ENCODE measurements around the gene PTPRD.
"Not testable (repeated sequence)": the region's sequence is repeated elsewhere in the genome, so short reads cannot be mapped to it uniquely, and the experiment has no call there.

Gene PTPRD

DNA sequence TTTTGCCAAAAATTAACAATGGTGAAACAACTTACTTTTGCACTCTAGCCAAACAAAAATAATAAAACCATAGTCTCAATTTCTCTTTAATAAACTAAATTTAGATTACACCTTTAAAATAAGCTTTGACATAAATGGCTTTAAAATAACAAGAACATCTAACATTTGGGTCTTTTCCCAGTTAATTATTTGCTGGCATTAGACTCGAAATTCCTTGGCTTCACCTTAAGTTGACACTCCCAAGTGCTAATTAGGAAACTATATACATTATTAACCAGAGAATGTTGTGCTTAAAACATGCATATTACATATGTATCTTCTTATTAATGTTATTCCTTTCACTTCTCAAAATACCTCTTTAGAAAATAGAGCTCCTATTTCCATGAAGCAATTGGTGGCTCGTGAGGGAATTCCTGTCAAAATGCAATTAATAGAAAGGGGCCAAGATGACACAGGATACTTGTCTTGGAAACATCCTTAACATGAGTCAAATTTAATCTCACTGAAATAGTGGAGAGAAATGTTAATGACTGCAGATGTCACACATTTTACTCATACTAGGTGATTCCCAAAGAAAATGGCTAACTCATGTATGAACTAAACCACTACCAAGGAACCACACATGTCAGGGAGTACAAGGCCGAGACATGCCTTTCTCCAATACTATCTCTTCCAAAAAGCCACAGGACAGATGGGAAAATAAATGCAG lies 1880.3 kb downstream of the PTPRD start:
- no peak for DNase-seq

DNA sequence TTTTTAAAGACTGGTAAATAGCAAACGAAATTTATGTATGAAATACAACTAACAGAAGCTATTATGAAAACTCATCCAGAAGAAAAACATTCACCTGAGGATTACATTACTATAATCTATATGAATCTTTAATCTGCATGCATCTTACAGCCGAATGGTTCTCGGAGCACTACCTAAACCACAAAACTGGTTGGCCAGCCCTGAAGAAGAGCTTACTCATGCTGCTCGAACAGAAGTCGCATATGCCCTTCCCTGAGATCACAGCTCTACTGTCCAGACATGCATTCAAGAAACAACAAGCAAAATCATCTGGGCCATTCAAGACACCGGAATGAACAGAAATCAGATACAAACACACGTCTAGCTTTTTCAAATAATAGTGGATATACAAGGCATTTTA lies 1882.2 kb downstream of the PTPRD start:
- DNase-seq: no peak

DNA sequence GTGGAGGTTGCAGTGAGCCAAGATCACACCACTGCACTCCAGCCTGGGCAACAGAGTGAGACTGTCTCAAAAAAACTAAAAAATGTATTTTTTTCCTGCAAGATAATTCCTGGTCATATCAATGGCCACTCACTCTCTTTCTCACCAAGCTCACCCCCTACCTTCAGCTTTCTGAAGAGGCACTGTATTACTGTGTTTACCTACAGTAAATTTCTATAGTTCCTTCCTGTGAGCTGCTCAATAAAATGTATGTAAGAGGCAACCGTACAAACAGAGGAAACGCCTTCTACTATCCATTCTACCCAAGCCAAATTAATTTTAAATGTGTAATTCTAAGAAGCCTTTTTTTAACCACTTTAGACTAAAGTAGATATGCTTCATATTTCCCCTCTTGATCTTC lies 1883.9 kb downstream of the PTPRD start:
- DNase-seq: no peak

DNA sequence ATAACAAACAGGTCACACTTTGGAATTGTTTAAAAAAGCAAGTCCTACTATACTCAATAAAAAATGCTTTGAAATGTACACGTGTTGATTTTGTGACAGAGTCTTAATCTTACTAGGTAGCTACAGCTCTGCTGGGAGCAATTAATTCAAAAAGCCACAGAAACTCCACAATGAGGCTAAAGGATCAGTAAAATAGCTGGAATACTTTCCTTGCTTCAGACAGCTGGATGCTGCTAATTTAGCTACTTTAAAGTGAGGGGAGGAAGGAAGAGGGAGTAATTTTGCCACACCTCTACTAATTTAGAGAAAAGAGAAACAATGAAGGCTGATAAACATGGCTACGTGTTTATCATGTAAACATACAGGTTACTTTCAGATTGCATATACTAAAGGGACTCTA lies 1885.6 kb downstream of the PTPRD start:
- no peak for DNase-seq

DNA sequence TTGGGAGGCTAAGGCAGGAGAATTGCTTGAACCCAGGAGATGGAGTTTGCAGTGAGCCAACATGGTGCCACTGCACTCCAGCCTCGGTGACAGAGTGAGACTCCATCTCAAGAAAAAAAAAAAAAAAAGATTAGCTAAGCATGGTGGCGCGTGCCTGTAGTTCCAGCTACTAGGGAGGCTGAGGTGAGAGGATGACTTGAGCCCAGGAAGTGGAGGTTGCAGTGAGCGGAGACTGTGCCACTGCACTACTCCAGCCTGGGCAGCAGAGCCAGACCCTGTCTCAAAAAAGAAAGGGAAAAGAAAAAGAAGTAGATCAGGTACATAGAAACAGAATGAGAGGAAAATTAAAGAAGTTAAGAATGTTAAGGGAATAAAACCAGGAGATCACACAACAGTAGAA lies 1886.1 kb downstream of the PTPRD start:
- no peak for DNase-seq

DNA sequence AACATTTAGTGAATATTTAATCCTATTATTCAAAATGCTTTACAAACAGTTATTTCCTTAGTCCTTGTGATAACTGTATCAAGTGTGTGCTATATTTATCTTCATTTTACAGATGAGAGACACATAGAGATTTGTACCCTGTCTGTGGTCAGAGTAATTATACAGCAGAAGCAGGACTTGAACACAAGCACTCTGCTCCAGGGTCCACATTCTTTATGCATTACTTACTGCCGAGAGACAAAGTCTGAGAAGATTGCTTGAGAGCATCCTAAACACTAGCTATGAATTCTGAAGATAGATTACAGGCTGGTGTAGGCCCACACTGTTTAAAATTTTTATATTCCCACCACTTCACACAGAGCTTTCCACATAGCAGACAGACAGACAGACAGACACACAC lies 1887.2 kb downstream of the PTPRD start:
- DNase-seq: no peak

DNA sequence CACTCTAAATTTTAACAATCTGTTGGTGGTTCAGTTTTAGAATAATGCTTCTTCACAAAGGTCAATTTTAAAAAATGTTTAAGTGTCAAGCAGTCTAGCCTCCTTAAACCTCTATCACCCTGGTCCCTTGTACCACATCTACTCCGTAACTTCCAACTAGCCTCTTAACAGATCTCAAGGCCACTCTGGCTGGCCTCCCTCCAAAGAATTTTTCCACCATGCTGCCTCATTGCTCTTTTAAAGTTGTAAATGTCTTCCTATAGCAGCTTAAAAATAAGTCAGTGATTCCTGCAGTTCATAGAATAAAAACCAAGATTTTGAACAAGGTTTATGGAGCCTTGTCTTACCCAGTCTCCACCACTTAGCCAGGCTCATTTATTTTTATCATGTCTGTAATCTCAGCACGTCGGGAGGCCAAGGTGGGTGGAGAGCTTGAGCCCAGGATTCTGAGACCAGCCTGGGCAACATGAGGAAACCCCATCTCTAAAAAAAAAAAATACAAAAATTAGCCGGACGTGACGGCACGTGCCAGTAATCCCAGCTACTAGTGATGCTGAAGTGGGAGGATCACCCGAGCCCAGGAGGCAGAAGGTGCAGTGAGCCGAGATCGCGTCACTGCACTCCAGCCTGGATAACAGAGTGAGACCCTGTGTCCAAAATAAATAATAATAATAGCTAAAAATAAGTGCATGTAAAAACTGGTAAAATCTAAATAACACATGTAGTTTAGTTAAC lies 1888.4 kb downstream of the PTPRD start:
- DNase-seq: no peak

DNA sequence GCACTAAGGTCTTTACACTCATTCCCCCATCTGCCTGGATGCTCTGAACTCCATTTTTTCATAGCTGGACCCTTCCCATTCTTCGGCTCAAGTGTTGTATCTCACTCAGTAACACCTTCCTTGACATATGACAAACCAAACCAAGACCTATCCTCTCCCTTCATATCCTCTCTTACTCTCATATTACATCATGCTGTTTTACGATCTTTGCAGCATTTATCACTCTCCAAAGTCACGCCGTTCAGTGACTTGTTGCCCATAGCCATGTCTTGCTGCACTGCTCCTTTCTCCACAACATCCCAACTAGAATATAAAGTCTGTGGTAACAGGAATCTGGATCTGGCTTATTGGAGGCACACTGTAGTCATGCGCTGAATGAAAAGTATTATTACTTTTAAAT lies 1889.6 kb downstream of the PTPRD start:
- no peak for DNase-seq

DNA sequence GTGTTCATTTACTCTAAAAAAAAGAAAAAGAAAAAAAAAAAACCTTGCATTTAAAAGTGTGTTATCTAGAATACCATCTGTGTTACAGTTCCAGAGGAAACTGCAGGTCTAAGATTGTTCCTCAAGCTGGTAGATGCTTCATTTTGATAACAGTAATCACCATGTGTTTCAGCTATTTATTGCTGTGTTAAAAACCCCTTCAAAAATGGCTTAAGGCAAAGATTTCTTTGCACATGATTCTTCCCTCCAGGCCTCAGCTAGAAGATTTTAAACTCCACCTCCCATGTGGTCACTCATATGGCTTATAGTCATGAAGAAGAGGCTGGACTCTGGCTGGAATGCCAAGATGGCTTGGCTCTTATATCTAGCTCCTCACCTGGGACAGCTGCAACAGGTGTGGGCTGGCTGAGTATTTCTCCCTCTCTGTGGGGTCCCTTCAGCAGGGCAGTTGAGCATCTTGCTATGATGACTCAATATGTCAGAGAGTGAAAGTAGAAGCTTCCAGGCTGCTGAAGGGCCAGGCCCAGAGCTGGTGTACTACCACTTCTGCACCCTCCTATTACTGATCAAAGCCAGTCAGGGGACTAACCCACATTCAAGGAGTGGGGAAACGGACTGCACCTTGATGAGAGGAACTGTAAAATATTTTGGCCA lies 1892.8 kb downstream of the PTPRD start:
- DNase-seq: no peak

DNA sequence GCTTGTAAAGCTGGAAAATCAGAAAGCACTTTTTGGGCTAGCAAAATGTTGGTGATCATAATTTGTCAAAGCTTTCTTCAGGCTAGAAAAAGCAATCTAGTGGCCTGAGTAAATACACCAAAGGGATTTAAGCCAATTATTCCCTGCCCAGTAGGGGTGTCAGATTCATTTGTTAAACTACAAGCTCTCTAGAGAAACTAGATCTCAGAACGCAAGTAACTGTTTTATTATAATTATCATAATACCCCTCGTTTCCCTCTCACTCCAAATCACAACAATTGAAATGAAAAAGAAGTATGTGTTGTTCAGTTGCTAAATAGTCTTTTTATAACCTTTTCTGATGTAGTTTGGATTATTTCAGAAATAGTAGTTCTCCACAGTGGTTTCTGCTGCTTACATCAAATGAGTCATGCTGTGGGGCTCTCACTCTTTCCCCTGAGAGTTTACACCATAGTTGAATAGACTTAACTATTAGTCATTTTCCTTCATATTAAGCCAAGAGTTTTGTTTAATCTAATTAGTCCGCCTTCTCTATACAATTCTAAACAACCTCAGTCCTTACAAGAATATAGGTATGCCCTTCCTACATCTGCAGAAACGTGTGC lies 1894.6 kb downstream of the PTPRD start:
- DNase-seq: no peak

DNA sequence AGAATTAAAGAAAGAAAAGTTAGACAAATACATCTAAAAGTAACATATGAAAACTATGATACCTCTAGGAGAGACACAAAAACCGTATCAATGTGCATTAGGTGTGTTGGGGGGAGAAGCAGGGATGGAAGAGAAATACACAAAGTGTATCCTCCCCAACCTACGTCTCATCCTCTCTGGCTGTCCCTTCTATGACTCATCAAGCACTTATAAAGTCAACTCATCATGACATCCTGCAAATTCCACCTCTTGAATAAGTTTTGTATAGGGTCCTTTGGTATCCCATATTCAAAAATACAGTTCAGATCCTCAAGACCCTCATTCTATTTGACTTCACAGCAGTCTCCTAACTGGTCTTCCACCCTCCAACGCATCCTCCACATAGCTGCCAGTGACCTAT lies 1895.7 kb downstream of the PTPRD start:
- DNase-seq: no peak

DNA sequence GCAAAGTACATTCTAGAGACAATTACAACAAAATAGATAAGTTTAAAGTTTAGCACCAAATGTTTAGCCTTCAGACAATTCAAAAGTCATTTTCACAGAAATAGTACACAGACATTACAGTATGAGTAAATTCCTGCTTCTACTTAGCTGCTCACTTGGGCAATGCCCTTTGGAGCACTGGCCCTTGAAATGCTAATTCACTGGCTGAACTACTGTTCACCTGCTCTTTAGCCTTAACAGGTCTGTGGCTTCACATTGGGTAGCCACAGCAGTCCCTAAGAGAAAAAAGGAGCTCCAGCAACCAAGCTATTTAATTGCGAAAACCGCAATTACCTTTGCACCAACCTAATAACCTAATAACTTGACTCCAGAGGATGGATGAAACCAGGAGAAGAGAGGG lies 1897.0 kb downstream of the PTPRD start:
- no peak for DNase-seq

DNA sequence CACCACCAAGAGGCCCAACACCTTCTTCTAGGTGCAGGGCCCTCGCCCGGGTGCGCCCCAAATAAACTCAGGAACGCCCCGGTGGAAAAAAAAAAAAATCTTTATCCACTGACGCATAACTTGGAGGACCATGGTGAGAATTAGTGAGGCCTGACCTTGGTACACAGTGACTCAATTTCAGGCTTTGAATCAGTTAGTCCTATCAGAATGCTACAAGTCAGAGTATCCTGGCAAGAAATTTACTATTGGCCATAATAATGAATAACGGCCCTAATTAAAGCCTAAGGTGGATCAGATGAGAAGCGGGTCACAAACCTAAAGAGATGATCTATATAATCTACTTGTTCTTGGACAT lies 1899.0 kb downstream of the PTPRD start:
- DNase-seq: no peak

DNA sequence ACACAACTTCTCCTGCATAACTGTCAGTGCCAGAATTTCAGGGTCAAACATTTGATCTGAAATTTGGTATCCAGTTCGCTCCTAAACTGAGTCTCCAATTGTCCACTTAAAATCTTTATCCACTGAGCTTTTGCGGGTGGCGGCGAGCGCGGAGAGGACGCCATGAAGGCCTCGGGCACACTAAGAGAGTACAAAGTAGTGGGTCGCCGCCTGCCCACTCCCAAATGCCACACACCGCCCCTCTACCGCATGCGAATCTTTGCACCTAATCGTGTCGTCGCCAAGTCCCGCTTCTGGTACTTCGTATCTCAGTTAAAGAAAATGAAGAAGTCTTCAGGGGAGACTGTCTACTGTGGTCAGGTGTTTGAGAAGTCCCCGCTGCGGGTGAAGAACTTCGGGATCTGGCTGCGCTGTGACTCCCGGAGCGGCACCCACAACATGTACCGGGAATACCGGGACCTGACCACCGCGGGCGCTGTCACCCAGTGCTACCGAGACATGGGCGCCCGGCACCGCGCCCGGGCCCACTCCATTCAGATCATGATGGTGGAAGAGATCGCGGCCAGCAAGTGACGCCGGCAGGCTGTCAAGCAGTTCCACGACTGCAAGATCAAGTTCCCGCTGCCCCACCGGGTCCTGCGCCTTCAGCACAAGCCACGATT lies 1899.5 kb downstream of the PTPRD start:
- no peak for DNase-seq

DNA sequence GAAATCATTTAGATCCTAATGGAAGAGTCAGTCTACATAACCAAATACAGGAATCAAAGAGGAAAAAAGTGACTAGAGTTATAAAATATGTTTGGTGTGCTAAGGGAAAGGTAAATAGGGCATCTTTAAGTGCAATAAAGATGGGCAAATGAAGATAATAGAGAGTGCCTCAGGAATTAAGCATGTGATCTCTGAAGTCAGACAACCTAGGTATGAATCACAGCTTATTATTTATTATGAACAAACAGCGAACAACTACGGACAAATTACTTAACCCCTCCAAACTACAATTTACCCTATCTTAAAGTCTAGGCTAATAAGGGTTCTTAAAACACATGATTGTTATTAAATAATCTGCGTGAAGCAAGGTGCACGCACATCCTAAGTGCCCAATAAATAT lies 1903.1 kb downstream of the PTPRD start:
- DNase-seq: no peak

DNA sequence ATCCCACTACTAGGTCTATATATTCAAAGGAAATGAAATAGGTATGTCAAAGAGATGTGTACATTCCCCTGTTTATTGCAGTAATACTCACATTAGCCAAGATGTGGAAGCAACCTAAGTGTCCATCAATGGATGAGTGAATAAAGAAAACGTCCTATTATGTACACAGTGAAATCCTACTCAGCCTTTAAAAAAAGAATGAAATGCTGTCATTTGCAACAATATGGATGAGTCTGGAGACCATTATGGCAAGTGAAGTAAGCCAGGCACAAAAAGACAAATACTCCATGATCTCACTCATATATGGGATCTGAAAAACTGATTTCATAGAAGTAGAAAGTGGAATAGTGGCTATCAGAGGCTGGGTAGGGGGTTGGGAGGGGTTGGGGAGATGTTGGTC lies 1904.1 kb downstream of the PTPRD start:
- DNase-seq: no peak

DNA sequence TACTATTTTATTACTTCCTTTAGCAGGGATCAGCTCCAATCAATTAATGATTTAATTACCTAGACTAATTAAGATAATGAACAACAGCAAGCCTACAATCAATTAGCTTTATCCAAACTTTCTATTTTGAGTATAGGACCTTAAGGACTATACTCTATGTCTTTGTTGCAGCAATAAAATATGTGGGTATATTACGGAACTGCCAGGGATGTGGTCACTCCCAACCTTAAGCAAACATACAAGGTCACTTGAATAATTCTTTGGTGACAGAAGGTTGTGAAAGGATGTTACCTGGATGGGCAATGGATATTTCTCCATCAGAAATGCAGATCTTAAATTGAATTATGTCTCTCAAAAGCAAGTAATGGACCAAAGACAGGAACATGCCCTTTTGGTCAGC lies 1905.8 kb downstream of the PTPRD start:
- no peak for DNase-seq

DNA sequence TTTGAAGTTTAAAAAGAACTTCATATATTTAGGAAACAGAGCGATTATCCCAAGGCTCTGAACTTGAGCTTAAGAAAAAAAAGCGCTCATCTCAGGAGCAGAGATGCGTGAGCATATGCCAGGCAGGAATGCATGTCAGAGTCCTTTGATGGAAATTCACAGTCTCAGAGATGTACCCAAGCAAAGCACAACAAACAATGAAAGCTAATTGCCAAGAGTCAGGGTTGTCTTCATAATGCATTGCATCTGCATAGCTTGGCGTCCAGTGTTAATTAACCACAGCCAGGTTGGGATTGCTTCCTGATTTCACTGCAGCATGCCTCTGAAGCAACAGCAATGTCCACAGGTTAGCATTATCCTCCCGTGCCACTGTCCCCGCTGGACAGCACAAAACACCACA lies 1906.3 kb downstream of the PTPRD start:
- DNase-seq: no peak

DNA sequence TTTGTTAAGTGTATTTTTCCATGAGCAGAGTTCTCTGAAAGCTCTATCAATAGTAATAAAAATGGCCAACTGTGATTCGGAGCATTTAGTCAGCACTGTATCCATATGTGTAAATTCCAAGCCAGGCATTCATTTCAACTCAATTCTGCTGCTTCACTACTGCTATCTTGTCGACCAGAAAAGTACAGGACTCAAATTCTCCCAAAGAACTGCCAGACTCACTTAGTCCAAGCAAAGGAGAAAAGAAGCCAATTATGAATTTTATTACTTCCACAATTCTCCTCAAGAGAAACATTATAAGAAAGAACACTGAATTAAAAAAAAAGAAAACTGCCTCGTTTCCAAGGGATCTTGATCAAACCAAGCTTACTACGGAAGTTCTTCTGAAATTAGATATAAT lies 1906.9 kb downstream of the PTPRD start:
- DNase-seq: no peak

DNA sequence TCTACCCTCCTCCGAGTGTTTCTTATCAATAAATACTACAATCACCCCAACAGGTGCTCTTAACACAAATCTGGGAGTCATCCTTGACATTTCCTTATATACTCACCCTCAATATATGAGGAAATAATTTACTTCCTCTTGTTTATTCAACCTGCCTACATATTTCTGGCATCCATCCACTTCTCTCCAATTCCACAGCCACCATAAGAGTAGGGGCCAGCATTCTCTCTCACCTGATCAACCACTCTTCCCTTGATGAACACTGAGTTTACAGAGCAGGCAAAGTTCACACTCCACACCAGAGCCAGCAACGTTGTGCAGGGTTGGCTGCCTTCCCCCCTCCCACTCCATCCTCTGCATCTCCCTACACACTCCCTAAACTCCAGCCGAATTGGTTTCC lies 1908.9 kb downstream of the PTPRD start:
- DNase-seq: no peak

DNA sequence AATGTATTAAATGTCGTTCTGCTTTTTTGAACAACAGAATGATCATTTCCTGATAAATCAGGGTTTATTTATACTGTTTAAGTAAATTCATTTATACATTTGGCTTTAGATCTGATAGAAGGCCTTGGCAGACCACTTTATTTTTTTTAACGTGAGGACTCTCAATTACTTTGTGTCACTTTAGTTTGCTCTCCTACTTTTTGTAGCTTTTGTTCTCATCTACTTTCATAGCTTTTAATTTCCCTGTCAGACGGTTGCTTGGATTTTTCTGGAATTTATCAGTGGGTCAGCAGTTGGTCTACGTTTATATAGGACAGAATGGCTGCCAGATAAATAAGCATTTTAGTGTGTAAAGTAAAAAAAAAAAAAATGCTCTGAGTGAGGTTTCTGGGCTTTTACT lies 1910.9 kb downstream of the PTPRD start:
- no peak for DNase-seq

DNA sequence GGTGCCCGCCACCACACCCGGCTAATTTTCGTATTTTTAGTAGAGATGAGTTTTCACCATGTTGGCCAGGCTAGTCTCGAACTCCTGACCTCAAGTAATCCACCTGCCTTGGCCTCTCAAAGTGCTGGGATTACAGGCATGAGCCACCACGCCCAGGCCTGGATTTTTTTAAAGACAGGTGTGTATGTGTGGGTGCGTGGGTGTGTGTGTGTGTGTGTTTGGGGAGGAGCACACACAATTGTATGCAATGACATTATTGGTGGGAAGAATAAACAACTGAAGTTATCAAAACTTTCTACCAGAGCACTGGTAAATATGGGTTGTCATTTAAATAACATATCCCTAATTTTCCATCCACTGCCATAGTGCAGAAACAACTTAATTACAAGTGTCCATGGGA lies 1915.2 kb downstream of the PTPRD start:
- DNase-seq: not testable (repeated sequence)

DNA sequence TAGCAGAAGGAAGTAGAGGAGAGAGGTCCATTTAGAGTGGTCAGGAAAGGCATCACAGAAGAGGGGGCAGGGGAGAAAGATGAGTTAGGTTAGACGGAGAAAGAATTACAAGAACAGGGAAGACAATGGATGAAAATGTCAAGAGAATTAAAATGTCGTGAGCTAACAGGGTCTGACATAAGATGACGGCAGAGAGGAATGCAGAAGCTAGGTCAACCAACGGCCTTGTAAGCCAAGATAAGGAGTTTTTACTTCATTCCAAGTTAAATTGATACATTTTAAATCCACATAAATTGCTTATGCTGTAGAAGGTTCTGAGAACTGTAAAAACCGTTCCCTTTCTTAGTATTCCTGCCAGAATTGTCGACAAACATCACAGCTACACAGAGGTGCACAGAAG lies 1916.3 kb downstream of the PTPRD start:
- no peak for DNase-seq
